ENCODE measurements around the gene OR1Q1.

OR1Q1 gene

DNA sequence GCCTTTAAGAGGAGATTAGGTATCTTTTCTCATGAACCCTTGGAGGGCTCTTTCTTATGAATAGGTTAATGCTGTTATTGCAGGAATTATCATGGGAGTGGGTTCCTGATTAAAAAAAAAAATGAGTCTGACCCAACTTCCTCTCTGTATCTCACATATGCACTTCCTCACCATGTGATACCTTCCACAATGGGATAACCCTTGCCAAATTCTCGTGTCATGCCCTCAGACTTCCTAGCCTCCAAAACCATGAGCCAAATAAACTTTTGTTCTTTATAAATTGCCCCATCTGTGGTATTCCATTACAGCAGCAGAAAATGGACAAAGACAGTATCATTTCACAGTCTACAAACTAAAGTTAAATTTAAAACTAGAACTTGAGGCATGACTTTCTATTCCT lies 41.8 kb downstream of the OR1Q1 start:
- Histone ChIP-seq H3K27ac (no peak overlapping the region), H3K9ac (no peak overlapping the region), H4K20me1 (no peaks in the 10 kb centered on the region), H3K4me1 (no peaks in the 10 kb centered on the region), H3K9me3 (no peaks in the 10 kb centered on the region), H3K36me3 (no peaks in the 10 kb centered on the region), H3K4me3 (no peak overlapping the region), H3K4me2 (no peak overlapping the region), H3K27me3 (no peaks in the 10 kb centered on the region)
- no peak for TF ChIP-seq Cebpa-rat (IDR thresholded peaks at IDR 0.05)

DNA sequence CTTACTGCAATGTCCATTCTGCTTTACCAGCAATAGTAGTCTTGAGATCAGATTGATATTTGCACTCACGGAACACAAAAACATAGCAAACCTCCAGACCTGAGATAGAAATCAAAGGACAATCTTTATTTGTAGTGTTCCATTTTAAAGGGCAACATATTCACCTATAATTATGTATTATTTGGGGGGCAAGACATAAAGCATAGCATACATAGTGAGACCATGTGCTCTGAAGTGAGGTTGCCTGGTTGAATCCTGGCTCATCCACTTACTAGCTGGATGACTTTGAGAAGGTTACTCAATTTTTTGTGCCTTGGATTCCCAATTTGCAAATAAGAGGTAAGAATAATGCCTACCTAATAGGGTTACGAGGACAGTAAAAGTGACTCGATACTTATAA lies 43.0 kb downstream of the OR1Q1 start, which contains the start of gene OR1B1:
Gene OR1B1, minus strand, starts transcription at position 101 of the 400 bp plus-strand sequence.
- no peaks in the 10 kb centered on the region for H3K9me3 ChIP-seq
- no peaks in the 10 kb centered on the region for H4K20me1 ChIP-seq
- H3K27me3 ChIP-seq: no peaks in the 10 kb centered on the region
- H3K4me1 ChIP-seq: no peaks in the 10 kb centered on the region
- H3K4me3 ChIP-seq: no peak within 1 kb of the TSS
- H3K27ac ChIP-seq: no peak within 1 kb of the TSS
- no peak within 1 kb of the TSS for H3K9ac ChIP-seq
- H3K36me3 ChIP-seq: no peaks in the 10 kb centered on the region
- no peak for TF ChIP-seq Cebpa-rat (IDR thresholded peaks at IDR 0.05)
- no peak within 1 kb of the TSS for H3K4me2 ChIP-seq

- Histone ChIP-seq H3K27ac (no peak within 1 kb of the TSS), H3K9ac (no peak within 1 kb of the TSS), H3K4me3 (no peak within 1 kb of the TSS), H3K4me1 (no peaks in the 10 kb centered on the region), H4K20me1 (no peaks in the 10 kb centered on the region), H3K4me2 (no peak within 1 kb of the TSS), H3K27me3 (no peaks in the 10 kb centered on the region; the same call in 1 of the 2 replicates), H3K9me3 (no peaks in the 10 kb centered on the region), H3K36me3 (no peaks in the 10 kb centered on the region)
- TF ChIP-seq Cebpa-rat (IDR thresholded peaks at IDR 0.05): no peak
Observed at GRCh38 chr9:122661416-122661815, 46.9 kb downstream of the OR1Q1 start, which contains the start of gene OR1L1. OR1L1 (plus strand) TSS chr9:122661716; CDS start chr9:122661716, 0 bp downstream.
